DOHH2 (cell line): ENCODE measurements around the gene PHF21A.
"Not testable (repeated sequence)": the region's sequence is repeated elsewhere in the genome, so short reads cannot be mapped to it uniquely, and the experiment has no call there.

Experiments used
- H3F3A ChIP-seq: fragments of 200-600 bp; sonication (generic), shearing (Covaris generic); 2 replicates; pipeline ENCODE4 v1.6.0; 2016; ENCODE audit warnings: antibody characterized with exemption, mild to moderate bottlenecking; ENCODE audit not compliant: control insufficient read depth, insufficient read depth
- H3K27ac ChIP-seq: fragments of 200-600 bp; sonication (generic); 2 replicates; pipeline ENCODE4 v1.5.1; 2014; ENCODE audit warnings: low read depth, mild to moderate bottlenecking, low read length, moderate library complexity
- H3K27me3 ChIP-seq: fragments of 200-600 bp; sonication (generic); 2 replicates; pipeline ENCODE4 v1.6.1; 2014; ENCODE audit warnings: mild to moderate bottlenecking, low read length, mixed read lengths; ENCODE audit not compliant: control insufficient read depth
- H3K36me3 ChIP-seq: fragments of 200-600 bp; sonication (generic); 2 replicates; pipeline ENCODE4 v1.6.1; 2014; ENCODE audit warnings: mild to moderate bottlenecking, low read length, moderate library complexity, mixed read lengths; ENCODE audit not compliant: control insufficient read depth
- H3K4me1 ChIP-seq: fragments of 200-600 bp; sonication (generic); 2 replicates; pipeline ENCODE4 v1.6.1; 2014; ENCODE audit warnings: mild to moderate bottlenecking, low read length, mixed read lengths; ENCODE audit not compliant: control insufficient read depth
- H3K4me2 ChIP-seq: fragments of 200-600 bp; sonication (generic); 2 replicates; pipeline ENCODE4 v1.6.0; 2014; ENCODE audit warnings: mild to moderate bottlenecking, low read length, moderate library complexity
- H3K4me3 ChIP-seq: fragments of 200-600 bp; sonication (generic); 2 replicates; pipeline ENCODE4 v1.5.1; 2014; ENCODE audit warnings: mild to moderate bottlenecking, low read length, mixed read lengths
- H3K79me2 ChIP-seq: fragments of 200-600 bp; sonication (generic); 2 replicates; pipeline ENCODE4 v1.6.1; 2014; ENCODE audit warnings: mild to moderate bottlenecking, low read length, mixed read lengths; ENCODE audit not compliant: control insufficient read depth
- H3K9me2 ChIP-seq: fragments of 200-600 bp; sonication (generic); replicated peaks from 2 replicates; pipeline ENCODE4 v1.6.1; 2014; ENCODE audit warnings: mild to moderate bottlenecking, low read length, mixed read lengths; ENCODE audit not compliant: control insufficient read depth
- H3K9me3 ChIP-seq: fragments of 200-600 bp; sonication (generic); 2 replicates; pipeline ENCODE4 v1.6.1; 2014; ENCODE audit warnings: antibody characterized with exemption, low read length, mixed read lengths; ENCODE audit not compliant: control insufficient read depth, insufficient read depth
- H4K20me1 ChIP-seq: fragments of 200-600 bp; sonication (generic); 2 replicates; pipeline ENCODE4 v1.6.0; 2014; ENCODE audit warnings: low read depth, mild to moderate bottlenecking, antibody characterized with exemption, low read length, moderate library complexity; ENCODE audit not compliant: control insufficient read depth, insufficient read depth
- CTCF ChIP-seq: fragments of 200-600 bp; sonication (generic); IDR thresholded peaks from one replicate; pipeline ENCODE4 v1.5.1; 2014; ENCODE audit warnings: antibody characterized with exemption, mild to moderate bottlenecking, low read depth, low read length; ENCODE audit not compliant: poor library complexity, severe bottlenecking
- EZH2phosphoT487 ChIP-seq: fragments of 200-600 bp; sonication (generic); IDR thresholded peaks from 2 replicates; pipeline ENCODE4 v1.6.1; 2017; ENCODE audit warnings: borderline replicate concordance, mild to moderate bottlenecking, antibody characterized with exemption, low read length, moderate library complexity, mixed read lengths

PHF21A gene

DNA sequence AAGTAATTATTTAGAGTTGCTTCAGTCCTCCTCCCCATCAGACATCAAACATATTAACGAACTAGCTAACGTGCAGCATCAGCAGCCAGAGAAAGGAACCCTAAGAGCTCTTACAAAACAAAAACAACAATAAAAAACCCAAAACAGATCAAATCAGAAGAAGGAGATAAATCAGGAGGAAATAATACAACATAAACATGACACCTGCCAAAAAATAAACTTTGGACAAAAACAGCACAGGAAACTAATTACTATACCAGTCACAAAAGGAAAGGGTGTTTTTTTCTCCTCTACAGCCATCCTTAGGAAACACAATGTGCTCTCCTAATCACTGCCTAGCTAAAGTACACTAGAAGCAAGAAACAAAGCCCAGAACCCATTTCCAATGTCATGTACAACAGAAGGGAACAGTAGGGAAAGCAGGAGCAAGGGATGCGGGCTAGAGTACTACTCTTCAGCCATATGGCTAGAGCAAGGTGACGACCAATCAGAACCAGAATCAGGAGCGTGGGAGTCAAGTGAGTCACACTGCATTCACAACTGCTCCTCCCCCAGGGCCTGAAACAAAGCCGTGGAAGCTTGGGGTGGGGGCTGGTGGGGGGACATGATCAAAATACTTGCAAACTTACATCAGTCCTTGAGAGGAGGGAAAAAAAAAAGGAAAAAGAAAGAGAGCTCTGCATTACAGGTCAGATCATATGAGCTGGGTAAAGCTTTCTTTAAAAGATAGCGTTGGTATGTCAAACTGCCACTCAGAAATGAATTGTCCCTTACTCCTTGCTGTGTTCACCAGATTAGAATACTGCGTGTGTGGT, 138.4 kb downstream of the PHF21A start:
- Histone ChIP-seq H3K79me2 (no peaks in the 10 kb centered on the region), H3K4me2 (no peak overlapping the region), H3K4me1 (no peaks in the 10 kb centered on the region), H3K9me3 (no peaks in the 10 kb centered on the region), H3K4me3 (no peak overlapping the region), H3K36me3 (peaks cover 15% of the 10 kb centered on the region), H4K20me1 (peaks cover 9% of the 10 kb centered on the region; the same call in 1 of the 2 replicates), H3F3A (no peaks in the 10 kb centered on the region), H3K9me2 (no peaks in the 10 kb centered on the region), H3K27ac (no peak overlapping the region), H3K27me3 (no peaks in the 10 kb centered on the region)
- TF ChIP-seq EZH2phosphoT487 = no peak
- TF ChIP-seq CTCF = no peak

DNA sequence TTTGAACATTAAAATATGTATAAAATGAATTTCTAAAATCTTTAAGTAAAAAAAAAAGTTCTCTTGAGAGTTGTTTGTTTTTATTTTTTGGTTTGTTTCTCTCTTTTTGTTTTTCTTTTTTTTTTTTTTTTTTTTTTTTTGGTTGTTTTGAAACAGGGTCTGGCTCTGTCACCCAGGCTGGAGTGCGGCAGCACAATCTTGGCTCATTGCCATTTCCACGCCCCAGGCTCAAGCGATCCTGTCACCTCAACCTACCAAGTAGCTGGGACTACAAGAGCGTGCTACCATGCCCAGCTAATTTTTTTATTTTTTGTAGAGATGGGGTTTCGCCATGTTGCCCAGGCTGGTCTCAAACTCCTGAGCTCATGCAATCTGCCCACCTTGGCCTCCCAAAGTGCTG, 139.4 kb downstream of the PHF21A start:
- peaks cover 22% of the 10 kb centered on the region for H3K36me3 ChIP-seq
- H3K79me2 ChIP-seq, H4K20me1 ChIP-seq, H3K9me3 ChIP-seq, H3K4me3 ChIP-seq, H3K27me3 ChIP-seq, H3K4me2 ChIP-seq, H3K27ac ChIP-seq, H3K4me1 ChIP-seq, H3K9me2 ChIP-seq, H3F3A ChIP-seq: not testable (repeated sequence)

DNA sequence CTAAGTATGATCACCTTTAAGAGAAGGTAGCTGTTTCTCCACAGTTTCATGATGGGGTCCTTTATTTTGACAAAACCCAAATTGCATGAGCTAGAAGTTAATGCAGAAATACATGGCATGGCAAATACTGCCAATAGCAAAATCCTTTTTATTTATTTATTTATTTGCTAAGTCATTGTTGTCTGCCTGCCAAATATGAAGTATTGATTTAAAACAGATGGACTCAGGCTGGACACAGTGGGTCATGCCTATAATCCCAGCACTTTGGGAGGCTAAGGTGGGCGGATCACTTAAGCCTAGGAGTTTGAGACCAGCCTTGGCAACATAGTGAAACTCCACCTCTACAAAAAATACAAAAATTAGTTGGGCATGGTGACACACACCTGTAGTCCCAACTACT, 146.4 kb downstream of the PHF21A start:
- H3K27me3 ChIP-seq = no peaks in the 10 kb centered on the region
- H3K4me1 ChIP-seq = no peaks in the 10 kb centered on the region
- no peak overlapping the region for H3K4me3 ChIP-seq
- H3K4me2 ChIP-seq = no peak overlapping the region
- peaks cover 34% of the 10 kb centered on the region for H3K36me3 ChIP-seq
- H3K9me3 ChIP-seq = no peaks in the 10 kb centered on the region
- TF ChIP-seq EZH2phosphoT487 (no peak), CTCF (no peak)
- no peak overlapping the region for H3K27ac ChIP-seq
- H3K79me2 ChIP-seq = no peaks in the 10 kb centered on the region
- no peaks in the 10 kb centered on the region for H3F3A ChIP-seq
- no peaks in the 10 kb centered on the region for H4K20me1 ChIP-seq
- no peaks in the 10 kb centered on the region for H3K9me2 ChIP-seq

GRCh38 chr11:45973601-45974000, 147.7 kb downstream of the PHF21A start:
- H3K4me3 ChIP-seq = no peak overlapping the region
- TF ChIP-seq EZH2phosphoT487 (no peak), CTCF (no peak)

More at GRCh38 chr11:45973601-45974000, 147.7 kb downstream of the PHF21A start:
- H3K27me3 ChIP-seq = no peaks in the 10 kb centered on the region
- no peaks in the 10 kb centered on the region for H3K9me3 ChIP-seq
- no peaks in the 10 kb centered on the region for H3K79me2 ChIP-seq
- H3K4me1 ChIP-seq = no peaks in the 10 kb centered on the region
- no peaks in the 10 kb centered on the region for H3F3A ChIP-seq
- H3K27ac ChIP-seq = no peak overlapping the region
- H3K36me3 ChIP-seq = peaks cover 32% of the 10 kb centered on the region
- H3K9me2 ChIP-seq = no peaks in the 10 kb centered on the region
- no peak overlapping the region for H3K4me2 ChIP-seq
- no peaks in the 10 kb centered on the region for H4K20me1 ChIP-seq
